HUES48 (cell line): Measurements from ENCODE around the gene CD151.

Experiments used
- H3K27ac ChIP-seq: one replicate; pipeline ENCODE4 v1.7.0; 2013; ENCODE audit warnings: low read depth, low read length, inconsistent platforms
- H3K27me3 ChIP-seq: 2 replicates; pipeline ENCODE4 v1.6.1; 2013; ENCODE audit warnings: mild to moderate bottlenecking, low read length; ENCODE audit not compliant: control insufficient read depth, insufficient read depth
- H3K36me3 ChIP-seq: 2 replicates; pipeline ENCODE4 v1.6.1; 2013; ENCODE audit warnings: low read length; ENCODE audit not compliant: control insufficient read depth, insufficient read depth
- H3K4me1 ChIP-seq: 2 replicates; pipeline ENCODE4 v1.6.1; 2013; ENCODE audit warnings: mild to moderate bottlenecking, low read length; ENCODE audit not compliant: control insufficient read depth, insufficient read depth
- H3K4me3 ChIP-seq: 2 replicates; pipeline ENCODE4 v1.5.1; 2013; ENCODE audit warnings: mild to moderate bottlenecking, low read depth, low read length
- H3K9ac ChIP-seq: 2 replicates; pipeline ENCODE4 v1.6.1; 2013; ENCODE audit warnings: mild to moderate bottlenecking, low read depth, low read length, moderate library complexity
- H3K9me3 ChIP-seq: 2 replicates; pipeline ENCODE4 v1.6.1; 2013; ENCODE audit warnings: low read length; ENCODE audit not compliant: control insufficient read depth, insufficient read depth

Gene CD151

DNA sequence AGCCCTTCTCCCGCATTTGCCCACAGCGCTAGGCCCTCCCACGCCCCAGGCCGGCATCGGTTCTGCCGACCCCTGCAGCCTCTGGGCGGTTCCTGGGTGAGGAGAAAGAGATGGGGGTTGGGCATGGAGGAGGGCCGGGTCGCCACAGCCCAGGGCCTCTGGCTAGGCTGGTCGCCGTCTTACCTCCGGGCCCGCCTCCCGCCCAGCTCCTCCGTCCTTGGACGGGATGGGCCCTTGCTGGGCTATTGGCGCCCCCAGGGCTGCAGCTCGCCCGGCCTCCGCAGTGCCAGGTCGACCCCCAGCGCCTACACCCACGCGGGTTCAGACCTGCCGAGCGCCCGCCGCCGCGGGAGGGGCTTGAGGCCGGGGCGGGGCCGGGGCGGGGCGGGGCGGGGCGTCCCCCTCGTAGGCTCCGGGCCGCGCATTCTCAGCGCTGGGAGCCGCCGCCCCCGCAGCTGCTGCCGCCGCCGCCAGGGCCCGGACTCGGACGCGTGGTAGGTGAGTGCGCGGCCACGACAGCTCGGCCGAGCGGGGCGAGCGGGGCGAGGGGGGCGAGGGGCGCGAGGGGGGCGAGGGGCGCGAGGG is at the start of gene CD151:
Gene CD151 (plus strand): TSS at position 424 of the 585 bp plus-strand sequence. CDS start 3,118 bp downstream, outside the sequence.
- Histone ChIP-seq H3K27ac (no peak within 1 kb of the TSS), H3K4me1 (peaks cover 48% of the 10 kb centered on the region), H3K9ac (peak within 1 kb of the TSS; percentile 58), H3K4me3 (peak within 1 kb of the TSS; percentile 74), H3K36me3 (peaks cover 14% of the 10 kb centered on the region), H3K27me3 (peaks cover 46% of the 10 kb centered on the region), H3K9me3 (no peaks in the 10 kb centered on the region)

DNA sequence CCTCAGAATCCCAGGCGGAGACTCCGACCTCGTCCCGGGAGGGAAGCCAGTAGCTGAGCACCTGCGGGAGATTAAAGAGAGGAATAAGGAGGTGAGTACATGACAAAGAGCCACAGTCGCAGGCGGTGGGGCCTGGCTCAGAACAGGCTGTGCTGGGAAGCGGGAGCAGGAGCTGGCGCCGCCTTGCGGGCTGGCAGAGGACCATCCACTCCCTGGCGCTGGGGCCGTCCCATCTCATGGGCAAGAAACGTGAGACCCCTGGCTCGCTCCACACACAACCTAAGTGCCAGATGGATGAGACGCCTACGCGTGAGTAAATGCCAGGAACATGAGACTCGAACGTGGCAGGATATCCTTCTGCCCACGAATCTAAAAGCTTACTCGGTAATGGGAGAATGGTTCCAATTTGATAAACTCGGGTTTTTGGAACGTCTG is 49.2 kb upstream of the CD151 start:
- Histone ChIP-seq H3K9ac (no peak overlapping the region), H3K27me3 (no peaks in the 10 kb centered on the region)

DNA sequence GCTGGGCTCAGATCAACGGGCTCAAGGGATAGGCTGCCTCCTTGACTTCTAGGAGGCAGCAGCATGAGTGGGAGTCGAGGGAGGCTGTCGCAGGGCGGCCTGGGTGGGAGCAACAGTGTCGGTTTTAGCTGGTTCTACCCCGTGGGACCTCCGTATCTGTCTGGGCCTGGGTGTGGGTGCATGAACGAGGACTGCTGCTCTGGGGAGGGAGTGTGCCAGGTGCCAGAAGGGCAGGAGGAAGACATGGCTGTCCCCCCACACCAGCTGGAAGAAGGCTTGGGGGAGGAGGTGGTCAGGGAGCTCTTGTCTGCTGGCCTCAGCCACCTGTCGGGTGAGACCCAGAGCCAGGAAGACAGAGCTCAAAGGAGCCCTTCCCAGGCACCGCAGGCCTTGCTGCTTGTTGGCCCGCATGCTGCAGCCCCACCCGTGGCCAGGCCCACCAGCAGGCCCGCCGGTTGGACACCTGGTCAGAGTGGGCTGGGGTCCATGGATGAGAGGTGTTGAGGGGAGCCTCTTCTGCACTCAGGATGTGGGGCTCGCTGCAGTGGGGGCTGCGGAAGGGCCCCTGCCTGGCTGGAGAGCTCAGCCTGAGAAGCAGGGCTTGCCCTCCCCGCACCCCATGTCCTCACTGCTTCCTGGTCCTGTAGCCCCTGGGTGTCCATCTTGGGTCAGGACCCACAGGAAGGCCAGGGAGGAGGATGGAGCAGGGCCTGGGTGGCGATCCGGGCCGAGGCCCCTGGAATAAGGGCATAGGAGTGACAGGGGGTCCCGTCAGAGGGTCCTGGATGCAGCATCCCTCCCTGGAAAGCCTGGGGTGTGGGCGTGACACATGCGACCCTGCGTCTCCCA is 46.3 kb upstream of the CD151 start:
- Histone ChIP-seq H3K4me1 (peaks cover 15% of the 10 kb centered on the region), H3K27ac (no peak overlapping the region)

More for the DNA sequence above, 49.2 kb upstream of the CD151 start:
- Histone ChIP-seq H3K4me1 (peaks cover 11% of the 10 kb centered on the region), H3K36me3 (peaks cover 7% of the 10 kb centered on the region), H3K9me3 (no peaks in the 10 kb centered on the region), H3K4me3 (no peak overlapping the region; the same call in 1 of the 2 replicates), H3K27ac (peak overlapping the region; percentile 43)

DNA sequence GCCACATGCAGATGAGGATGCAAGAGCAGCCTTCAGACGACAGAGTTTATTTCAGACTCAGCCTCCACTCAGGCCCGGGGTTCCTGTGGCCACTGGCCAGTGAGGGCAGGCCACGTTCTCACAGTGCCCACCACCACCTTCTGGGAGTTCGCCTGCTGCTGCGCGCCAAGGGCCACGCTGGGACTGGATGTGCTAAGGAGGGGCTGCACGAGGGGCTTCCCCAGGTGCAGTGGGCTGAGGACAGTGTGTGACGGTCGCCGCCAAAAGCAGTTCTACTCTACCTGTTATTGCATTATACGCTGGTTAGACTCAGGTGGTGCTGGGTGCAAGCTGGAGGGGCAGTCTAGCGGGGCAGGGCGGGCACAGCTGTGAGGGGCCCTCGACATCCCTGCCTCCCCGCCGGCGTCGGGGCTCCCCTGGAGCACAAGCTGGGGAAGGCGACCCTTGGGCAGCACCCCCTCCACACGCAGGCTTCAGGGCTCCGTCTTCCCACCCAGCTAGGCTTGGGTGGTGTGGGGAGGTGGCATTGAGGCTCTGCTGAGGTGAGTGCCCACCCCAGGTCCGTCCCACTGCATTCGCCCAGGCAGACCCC is 45.6 kb upstream of the CD151 start:
- peaks cover 8% of the 10 kb centered on the region for H3K36me3 ChIP-seq
- no peaks in the 10 kb centered on the region for H3K9me3 ChIP-seq
- no peak overlapping the region for H3K27ac ChIP-seq
- no peak overlapping the region for H3K9ac ChIP-seq
- H3K4me3 ChIP-seq = no peak overlapping the region
- no peaks in the 10 kb centered on the region for H3K27me3 ChIP-seq
- peaks cover 15% of the 10 kb centered on the region for H3K4me1 ChIP-seq

More for the DNA sequence above, 46.3 kb upstream of the CD151 start:
- Histone ChIP-seq H3K9me3 (no peaks in the 10 kb centered on the region), H3K27me3 (no peaks in the 10 kb centered on the region), H3K4me3 (no peak overlapping the region), H3K9ac (no peak overlapping the region), H3K36me3 (peaks cover under 1% of the 10 kb centered on the region; the same call in 1 of the 2 replicates)

DNA sequence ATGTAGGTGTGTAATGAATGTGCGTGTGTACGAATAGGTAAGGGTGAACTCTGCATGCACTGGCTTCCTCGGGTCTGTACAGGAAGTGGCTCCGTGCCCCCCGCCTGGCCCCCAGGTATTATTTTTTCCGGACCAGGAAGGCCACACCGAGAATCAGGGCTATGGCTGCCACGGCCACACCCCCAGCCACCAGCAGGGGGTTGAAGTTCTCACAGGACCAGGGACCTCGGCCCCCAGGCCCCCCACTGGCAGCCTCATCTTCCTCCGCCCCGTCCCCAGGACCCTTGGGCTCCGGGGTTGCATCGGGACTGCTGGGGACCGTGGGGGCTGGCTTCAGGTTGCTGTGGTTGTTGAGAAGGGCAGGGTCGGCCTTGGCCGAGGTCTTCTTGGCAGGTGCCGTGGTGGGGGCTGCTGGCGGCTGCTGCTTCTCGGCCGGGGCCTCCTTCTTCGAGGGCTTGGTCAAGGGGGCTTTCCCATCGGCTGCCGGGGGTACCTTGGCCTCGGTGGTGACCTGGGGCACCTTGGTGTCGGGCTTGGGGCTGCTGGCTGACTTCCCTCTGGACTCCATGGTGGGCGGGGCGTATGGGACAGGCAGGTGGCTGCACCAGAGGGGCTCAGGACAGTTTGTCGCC is 44.6 kb upstream of the CD151 start:
- Histone ChIP-seq H3K27me3 (no peaks in the 10 kb centered on the region), H3K27ac (no peak overlapping the region), H3K4me3 (no peak overlapping the region), H3K9me3 (no peaks in the 10 kb centered on the region), H3K4me1 (peaks cover 7% of the 10 kb centered on the region), H3K9ac (no peak overlapping the region), H3K36me3 (peaks cover 13% of the 10 kb centered on the region)

DNA sequence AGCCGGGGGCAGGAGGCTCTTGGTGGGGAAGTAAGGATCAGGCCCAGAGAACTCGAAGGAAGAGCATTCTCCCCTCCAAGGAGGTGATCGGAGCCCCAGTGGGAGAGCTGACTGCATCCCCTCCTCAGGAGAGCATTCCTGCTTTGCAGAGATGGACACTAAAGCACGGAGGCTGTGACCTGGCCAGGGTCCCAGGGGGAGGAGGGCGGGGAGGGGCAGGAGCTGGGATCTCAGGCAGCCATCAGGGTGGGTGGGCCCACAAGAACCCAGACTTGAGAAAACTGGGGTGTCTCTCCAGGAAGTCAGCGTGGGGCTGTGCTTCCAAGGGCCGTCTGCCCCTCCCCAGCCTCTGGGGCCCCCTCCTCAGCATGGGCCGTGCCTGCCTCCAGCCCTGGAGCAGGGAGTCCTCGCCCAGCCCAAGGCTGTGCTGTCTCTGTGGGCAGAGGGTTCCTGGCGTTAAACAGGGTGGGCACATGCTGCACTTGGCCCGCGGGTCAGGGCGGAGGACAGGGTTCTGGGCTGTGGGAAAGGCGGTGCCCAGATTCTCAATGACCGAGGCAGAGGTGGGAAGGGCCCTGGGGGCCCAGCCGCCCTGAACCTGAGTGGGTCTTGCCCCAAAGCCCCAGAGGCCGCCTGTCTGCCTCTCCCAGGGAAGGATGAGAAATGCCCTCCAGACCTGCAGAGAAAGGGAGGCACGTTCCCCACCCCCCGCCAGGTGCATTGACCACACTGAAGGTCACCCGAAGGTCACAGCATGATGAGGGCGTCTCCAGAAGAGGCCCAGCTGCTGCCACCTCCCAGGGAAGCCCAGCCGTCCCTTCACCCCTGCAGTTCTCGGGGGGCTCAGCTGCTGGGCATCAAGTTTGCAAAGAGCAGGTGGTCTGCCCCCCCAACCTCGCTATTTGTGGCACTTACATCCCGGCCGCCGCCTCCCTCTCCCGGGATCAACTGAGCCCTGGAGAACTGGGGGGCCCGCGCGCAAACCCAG is 43.5 kb upstream of the CD151 start:
- Histone ChIP-seq H3K27ac (no peak overlapping the region), H3K36me3 (peaks cover 23% of the 10 kb centered on the region), H3K9ac (no peak overlapping the region), H3K27me3 (no peaks in the 10 kb centered on the region), H3K4me1 (peaks cover 4% of the 10 kb centered on the region; the same call in 1 of the 2 replicates), H3K4me3 (peak overlapping the region; percentile 37; the same call in 1 of the 2 replicates), H3K9me3 (no peaks in the 10 kb centered on the region)

DNA sequence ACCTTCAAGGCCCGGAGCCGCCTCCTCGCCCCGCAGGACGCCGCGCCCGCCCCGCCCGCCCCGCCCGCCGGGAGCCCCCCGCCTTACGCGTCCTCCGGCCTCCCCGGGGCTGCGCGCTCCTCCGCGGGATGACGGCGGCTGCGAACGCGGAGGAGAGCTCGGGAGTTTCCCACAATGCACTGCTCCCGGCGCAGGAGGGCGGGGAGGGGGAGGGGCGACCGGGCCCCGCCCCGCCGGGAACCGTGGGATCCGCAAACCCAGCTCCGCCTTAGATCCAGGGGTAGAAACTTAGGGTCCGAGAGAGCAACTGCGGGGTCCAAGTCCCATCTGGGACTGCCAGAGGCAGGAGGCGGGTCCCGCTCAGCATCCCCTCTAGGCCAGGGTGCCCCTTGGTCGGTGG is 42.8 kb upstream of the CD151 start, which contains the start of gene CEND1:
Gene CEND1 (minus strand): TSS at position 148 of the 400 bp plus-strand sequence. CDS start 1,514 bp downstream, outside the sequence.
- Histone ChIP-seq H3K9ac (no peak within 1 kb of the TSS), H3K27ac (no peak within 1 kb of the TSS), H3K4me3 (peak within 1 kb of the TSS; percentile 37; the same call in 1 of the 2 replicates), H3K4me1 (peaks cover 4% of the 10 kb centered on the region; the same call in 1 of the 2 replicates), H3K9me3 (no peaks in the 10 kb centered on the region), H3K27me3 (no peaks in the 10 kb centered on the region), H3K36me3 (peaks cover 28% of the 10 kb centered on the region)

DNA sequence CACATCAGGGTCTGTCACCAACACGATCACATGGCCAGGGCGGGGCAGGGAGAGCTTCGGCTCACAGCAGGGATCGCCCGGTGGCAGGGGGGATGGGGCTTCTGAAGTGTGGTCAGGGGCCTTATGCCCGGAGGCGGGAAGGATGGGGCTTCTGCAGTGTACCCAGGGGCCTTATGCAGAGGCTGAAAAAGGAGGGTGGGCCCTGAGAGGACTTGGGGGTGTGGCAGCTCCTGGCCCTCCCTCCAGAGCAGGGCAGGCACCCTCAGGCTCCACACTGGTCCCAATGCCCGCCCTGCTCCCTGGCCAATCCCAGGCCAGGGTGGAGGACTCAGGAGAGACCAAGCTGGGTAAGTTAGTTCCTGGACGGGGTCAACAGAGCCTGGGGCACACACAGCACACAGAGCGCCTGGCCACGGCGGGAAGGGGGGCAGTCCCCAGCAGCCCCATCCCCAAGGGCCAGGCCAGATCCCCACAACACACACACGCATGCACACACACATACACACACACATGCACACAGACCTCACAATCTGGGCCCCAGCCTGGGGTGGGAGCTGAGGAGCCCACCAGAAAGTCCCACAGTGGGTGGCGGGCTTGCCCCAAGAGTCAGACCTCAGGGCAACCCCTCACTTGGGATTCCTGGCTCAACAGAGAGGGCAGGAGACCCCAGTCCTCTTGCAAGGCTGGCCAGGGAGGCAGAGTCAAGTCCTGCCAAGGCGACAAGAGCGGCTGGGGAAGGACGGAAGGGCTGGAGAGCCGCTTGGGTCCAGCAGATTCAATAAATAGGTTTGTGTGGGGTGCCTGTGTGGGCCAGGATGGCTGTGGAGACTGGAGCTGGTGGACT is 41.8 kb upstream of the CD151 start:
- Histone ChIP-seq H3K4me1 (peaks cover 8% of the 10 kb centered on the region), H3K9ac (no peak overlapping the region), H3K9me3 (no peaks in the 10 kb centered on the region), H3K27me3 (no peaks in the 10 kb centered on the region), H3K4me3 (no peak overlapping the region), H3K36me3 (peaks cover 28% of the 10 kb centered on the region), H3K27ac (no peak overlapping the region)

DNA sequence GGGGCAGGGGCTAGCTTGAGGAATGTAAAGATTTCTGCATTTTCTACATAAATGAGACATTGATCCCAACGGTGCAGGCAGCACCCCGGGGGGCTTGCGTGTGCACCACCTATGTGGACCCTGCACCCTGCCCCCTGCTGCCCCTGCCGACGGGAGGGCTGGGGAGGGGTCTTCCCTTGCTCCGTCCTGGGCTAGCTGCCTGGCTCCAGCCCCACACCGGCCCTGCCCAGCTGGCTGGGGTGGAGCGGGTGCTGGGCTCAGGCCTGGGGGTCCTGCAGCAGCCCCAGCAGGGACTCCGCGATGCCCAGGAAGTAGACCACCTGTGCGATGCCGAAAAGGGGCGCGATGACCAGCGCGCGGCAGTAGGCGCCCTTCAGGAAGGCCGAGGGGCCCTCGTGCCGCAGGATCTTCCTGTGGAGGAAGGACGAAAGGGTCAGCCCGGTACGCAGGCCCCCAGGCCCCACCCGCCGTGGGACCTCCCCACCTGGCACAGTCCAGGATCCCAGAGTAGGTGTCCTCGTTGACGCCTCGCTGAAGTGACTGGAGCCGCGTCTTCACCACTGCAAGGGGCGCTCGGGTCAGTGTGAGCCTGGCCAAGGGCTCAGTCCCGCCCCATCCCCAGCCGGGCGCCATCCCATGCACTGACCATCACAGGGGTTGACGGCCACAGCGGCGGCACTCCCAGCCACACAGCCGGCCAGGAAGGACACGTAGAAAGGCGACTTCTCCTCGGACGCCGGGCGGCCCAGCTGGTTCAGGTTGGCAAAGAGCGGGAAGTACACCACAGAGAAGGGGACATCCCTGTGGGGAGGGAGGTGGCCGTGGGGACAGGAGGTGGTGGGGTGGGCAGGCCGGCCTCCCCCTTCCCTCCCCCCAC is 40.9 kb upstream of the CD151 start:
- H3K36me3 ChIP-seq = peaks cover 28% of the 10 kb centered on the region
- no peak overlapping the region for H3K9ac ChIP-seq
- no peak overlapping the region for H3K4me3 ChIP-seq
- no peaks in the 10 kb centered on the region for H3K9me3 ChIP-seq
- H3K27ac ChIP-seq = no peak overlapping the region
- H3K27me3 ChIP-seq = no peaks in the 10 kb centered on the region
- peaks cover 15% of the 10 kb centered on the region for H3K4me1 ChIP-seq
